NB4 (cell line): ENCODE measurements around the gene DAP.

Experiments used
- CTCF ChIP-seq: IDR thresholded peaks from one replicate; pipeline ENCODE4 v1.5.1; 2012; ENCODE audit warnings: low read depth, low read length
- MAX ChIP-seq: IDR thresholded peaks from 2 replicates; pipeline ENCODE4 v1.6.1; 2011; ENCODE audit warnings: low read depth, low read length
- POLR2A ChIP-seq: IDR thresholded peaks from 2 replicates; pipeline ENCODE4 v1.6.1; 2011; ENCODE audit warnings: mild to moderate bottlenecking; ENCODE audit not compliant: insufficient read length; ENCODE audit errors: extremely low read depth

GRCh38 chr5:10711562-10711961 lies 49.5 kb downstream of the DAP start:
- TF ChIP-seq MAX (no peak), POLR2A (no peak), CTCF (no peak)
